ACHN (cell line): ENCODE measurements around the gene WDR37.
"Not testable (repeated sequence)": the region's sequence is repeated elsewhere in the genome, so short reads cannot be mapped to it uniquely, and the experiment has no call there.

Experiments used
- DNase-seq: peaks from one replicate; pipeline ENCODE4 v3.0.0-alpha.2; 2015
- in situ Hi-C: cut with HindIII; loops from 2 replicates; pipeline ENCODE4 v1.10.0; 2017; ENCODE audit warnings: low sequenced_read_pairs, low pct_ligation_motif_present, low pct_unique_long_range_greater_than_20kb

The WDR37 gene

DNA sequence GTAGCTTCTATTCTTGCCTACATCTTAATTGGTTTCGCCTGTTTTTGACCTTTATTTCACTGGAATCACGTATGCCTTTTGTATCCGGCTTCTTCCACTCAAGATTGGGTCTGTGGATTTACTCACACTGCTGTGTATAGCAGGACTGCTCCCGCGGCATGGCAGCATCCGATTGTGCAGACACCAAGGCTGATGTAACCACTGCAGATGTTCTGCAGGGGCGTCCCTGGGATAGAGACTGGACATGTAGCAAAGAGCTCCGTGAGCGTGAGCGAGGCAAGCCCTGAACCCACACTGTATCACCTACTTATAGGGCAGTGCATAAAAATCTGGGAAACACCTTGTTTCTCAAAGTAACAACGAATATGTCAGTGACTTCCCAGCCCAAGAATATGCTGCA, 19.1 kb upstream of the WDR37 start:
- no peak for DNase-seq
- in situ Hi-C loops = no loop called here

DNA sequence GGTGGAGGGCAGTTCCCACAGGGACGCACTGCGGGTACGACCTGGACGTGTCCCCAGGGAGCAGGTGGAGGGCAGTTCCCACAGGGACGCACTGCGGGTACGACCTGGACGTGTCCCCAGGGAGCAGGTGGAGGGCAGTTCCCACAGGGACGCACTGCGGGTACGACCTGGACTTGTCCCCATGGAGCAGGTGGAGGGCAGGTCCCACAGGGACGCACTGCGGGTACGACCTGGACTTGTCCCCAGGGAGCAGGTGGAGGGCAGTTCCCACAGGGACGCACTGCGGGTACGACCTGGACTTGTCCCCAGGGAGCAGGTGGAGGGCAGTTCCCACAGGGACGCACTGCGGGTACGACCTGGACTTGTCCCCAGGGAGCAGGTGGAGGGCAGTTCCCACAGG, 17.4 kb upstream of the WDR37 start:
- DNase-seq, in situ Hi-C loops: not testable (repeated sequence)

DNA sequence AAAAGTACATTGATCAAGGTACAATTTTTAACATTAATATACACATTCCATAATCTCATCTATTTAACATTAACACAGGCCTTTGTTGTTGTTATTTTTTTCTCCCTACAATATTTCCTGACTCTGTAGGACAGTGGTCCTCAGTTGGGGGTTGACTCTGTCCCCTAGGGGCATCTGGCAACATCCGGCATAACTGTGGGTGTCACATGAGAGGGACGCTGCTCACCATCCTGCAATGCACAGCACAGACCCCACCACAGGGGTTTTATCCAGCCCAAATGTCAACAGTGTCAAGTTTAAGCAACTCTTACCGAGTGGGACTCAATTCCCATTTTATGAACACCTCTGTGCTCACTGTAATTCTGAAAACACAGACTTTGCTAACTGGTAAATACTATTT, 16.1 kb upstream of the WDR37 start:
- no peak for DNase-seq
- in situ Hi-C loops = no loop called here

DNA sequence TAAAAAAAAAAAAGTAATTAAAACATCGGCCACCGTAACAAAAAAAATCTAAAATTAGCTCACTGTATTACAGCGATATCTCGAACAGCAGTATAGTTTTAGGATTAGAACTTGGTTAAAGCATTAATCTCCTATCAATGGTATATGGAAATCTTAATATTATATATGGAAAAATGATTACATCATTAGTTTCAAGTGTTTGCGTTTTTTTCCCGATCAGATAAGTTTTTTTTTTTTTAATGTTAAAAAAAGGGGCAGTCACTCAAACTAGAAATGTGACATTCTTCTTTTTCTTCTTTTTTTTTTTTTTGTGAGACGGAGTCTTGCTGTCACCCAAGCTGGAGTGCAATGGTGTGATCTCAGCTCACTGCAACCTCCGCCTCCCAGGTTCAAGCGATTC, 14.7 kb upstream of the WDR37 start:
- no peak for DNase-seq

DNA sequence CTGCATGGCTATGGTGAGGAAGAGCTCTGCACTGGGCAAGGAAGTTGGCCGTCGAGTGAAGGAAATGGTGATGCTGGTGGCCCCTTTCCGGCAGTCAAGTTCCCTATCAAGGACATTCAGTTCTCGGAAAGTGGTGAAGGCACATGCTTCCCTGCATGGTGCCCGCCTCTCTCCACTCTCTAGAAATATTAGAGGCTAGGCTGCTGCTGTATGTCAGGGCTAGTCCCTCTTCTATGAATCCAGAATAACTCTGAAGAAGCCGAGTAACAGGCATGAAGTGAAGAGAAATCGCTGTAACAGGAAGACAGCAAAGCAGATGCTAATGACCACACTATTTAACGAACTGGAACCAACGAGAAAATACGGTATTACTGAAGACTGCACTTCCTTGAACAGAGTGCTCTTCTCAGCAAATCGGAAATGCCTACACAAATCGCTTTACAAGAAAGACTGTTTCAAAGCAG, 12.6 kb upstream of the WDR37 start:
- DNase-seq = no peak
- in situ Hi-C loops = no loop called here

More for the DNA sequence above, 14.7 kb upstream of the WDR37 start:
- in situ Hi-C loops = no loop called here

DNA sequence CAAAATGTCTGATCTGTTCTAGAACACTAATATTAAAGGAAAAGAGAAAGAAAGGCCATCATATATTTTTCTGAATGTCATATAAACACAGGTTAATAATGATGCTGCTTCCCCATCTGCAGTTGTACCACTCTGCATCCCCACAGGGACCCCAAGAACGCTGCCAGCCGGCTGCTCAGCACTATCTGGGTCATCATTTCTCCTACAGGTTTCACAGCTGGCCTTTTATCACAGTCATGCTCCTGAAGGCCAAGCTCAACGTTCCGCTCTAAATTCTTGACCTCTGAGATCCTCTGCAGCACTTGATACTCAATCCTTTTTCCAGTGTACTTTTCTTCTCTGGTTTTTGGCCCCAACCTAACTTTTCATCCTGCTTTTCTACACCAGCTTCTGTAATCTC, 12.0 kb upstream of the WDR37 start:
- no peak for DNase-seq
- in situ Hi-C loops = no loop called here

DNA sequence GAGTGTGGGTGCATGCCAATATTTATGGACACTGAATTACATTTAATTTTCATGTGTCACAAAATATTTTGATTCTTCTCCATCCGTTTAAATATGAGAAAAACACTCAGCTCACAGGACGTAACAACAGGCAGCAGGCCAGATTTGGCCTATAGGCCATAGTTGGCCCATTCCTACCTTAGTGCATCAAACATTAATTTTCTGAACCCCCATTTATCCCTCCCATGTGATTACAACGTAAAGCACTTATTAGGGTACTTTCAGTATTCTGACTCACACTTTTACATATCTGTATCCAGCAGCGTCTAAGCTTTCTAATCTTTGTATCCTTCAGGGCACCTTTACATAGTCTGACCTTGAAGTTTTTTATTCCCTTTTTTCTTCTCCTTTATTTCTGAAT, 11.2 kb upstream of the WDR37 start:
- in situ Hi-C loops = no loop called here
- no peak for DNase-seq

DNA sequence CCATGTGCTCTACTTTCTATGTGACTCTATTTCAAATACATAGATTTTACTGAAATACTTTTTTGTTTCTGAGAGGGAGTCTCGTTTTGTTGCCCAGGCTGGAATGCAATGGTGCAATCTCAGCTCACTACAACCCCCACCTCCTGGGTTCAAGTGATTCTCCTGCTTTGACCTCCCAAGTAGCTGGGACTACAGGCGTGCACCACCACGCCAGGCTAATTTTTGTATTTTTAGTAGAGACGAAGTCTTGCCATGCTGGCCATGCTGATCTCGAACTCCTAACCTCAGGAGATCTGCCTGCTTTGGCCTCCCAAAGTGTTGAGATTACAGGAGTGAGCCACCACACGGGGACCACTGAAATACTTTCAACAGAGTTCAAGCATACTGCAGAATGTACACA, 10.8 kb upstream of the WDR37 start:
- in situ Hi-C loops = no loop called here
- no peak for DNase-seq

DNA sequence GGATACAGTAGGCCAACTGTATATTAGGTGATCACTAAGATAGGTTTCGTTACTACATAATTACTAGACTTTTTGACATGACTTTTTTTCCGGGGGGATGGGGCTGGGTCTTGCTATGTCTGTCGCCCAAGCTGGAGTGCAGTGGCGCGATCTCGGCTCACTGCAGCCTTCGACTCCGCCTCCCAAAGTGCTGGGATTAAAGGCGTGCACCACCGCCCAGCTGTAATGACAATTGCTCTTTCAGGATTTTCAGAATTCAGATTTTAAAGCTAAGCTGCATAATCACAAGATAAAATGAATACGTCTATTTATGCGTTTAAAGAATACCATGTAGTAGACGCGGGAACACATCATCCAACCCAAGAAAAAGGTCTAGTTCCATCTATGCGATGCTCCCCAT, 8.2 kb upstream of the WDR37 start:
- in situ Hi-C loops = no loop called here
- DNase-seq = no peak

DNA sequence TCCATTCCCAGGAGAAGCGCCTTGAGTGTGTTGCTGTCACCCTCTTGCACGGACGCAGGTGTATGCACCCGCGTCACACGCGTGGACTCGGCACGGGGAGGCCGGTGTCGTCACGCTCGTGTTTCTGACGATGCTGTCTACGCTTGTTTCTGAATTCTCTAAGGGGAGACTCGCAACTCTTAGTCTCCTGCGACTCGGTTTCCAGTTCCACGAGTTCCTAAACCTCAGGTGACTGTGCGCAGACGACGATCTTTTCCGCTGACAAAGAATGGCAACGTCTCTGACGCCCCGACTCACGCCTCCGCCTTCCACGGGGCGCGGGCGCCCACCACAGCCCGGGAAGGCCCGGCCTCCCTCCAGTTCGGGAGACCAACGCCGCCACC, 7.8 kb upstream of the WDR37 start:
- in situ Hi-C loops = no loop called here
- peak; percentile 22 for DNase-seq

DNA sequence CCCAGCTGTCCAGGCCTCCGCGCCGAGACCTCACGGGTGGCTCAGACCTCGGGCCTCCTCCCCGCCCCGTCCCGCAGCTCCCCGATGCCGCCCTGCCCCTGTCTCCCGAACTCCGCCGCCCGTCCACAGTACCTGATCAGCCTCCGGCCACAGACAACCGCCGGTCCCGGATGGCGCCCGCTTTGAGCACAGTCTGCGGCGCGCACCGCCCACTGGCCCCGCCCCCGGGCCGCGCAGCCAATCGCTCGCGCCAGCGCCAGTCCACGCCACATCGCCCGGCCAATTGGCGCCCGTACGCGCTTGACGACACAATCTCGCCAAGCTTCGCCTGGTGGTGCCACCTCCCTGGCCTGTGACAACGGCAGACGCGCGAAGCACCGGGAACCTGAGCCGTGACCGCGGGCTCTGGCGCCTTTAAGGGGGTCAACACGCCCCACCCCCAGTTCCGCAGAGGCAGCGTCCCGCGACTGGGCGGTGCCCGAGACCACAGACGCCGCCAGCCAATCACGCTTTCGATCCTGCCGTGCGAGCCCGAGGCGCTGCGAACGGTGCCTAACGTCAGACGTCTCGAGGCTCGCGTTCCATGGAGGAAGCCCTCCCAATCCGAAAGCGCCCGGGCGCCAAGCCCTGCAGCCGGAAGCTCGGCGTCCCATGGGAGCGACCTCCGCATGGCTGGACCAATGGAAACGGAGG, 7.3 kb upstream of the WDR37 start, which contains the start of gene IDI1:
Gene IDI1, minus strand, starts transcription at position 388 of the 693 bp plus-strand sequence. Its CDS starts 116 bp downstream, at position 272.
- in situ Hi-C loops = no loop called here
- peak; percentile 96 for DNase-seq

DNA sequence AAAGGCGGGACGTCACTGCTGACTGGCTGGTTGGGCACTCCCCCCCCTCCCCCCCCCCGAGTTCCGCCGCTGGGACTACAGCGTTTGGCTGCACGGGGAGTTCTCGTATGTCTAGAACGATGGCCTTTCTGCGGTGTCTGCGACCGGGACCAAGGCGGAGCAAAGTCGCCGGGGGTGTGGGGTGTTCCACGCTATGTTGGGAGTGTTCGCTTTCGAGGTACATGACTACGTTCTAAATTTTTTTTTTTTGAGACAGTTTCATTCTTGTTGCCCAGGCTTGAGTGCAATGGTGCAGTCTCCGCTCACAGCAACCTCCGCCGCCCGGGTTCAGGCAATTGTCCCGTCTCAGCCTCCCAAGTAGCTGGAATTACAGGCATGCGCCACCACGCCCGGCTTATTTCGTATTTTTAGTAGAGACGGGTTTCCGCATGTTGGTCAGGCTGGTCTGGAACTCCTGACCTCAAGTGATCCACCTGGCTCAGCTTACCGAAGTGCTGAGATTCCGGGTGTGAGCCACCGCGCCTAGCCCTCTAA, 6.7 kb upstream of the WDR37 start:
- DNase-seq = peak; percentile 48
- in situ Hi-C loops = no loop called here

DNA sequence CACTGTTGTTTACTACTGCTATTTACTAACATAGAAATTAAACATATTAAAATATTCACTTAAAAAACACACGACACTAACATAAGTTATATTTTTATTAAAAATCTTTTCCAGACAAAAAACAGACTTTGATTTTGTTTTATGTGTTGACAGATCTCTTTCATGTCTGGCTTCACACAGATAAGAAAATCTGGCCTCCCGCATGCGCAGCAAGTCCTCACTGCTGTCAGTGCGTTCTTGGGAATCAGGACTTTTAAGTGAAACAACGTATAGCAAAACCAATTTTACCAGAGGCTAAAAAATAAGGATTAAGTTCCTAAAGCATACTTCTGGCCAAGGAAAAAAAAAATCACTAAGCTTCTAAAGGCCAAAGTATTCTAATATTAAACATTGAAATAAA, 6.0 kb upstream of the WDR37 start:
- no peak for DNase-seq
- in situ Hi-C loops = no loop called here

DNA sequence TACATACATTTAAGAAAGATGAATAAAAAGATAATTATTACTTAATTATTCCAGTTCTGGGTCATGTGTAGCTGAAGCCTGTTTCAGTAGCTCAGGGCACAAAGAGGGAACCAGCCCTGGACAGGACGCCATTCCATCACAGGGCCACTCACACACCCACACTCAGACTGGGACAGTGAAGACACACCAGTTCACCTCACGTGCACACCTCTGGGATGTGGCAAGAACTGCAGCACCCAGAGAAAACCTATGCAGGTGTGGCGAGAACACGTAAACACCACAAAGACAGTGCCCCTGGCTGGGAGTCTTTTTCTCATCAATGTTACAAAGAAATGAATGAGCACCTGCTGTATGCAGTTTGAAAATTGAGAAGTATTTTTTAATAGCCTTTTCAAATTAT, 5.6 kb upstream of the WDR37 start:
- no peak for DNase-seq
- in situ Hi-C loops = no loop called here

DNA sequence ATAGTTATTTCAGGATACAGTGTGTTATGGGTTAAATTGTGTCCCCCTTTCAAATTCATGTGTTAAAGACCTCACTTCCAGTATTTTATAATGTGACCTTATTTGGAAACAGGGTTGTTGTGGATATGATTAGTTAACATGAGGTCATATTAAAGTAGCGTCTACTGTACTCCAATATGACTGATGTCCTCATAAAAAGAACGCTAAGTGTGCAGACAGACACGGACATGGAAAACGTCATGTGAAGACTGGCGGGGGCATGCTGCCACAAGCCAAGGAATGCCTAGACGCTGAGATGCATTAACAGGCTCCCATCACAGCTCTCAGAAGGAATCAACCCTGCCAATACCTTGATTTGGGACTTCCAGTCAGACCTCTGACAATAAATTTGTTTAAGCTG, 1.5 kb upstream of the WDR37 start:
- in situ Hi-C loops = no loop called here

DNA sequence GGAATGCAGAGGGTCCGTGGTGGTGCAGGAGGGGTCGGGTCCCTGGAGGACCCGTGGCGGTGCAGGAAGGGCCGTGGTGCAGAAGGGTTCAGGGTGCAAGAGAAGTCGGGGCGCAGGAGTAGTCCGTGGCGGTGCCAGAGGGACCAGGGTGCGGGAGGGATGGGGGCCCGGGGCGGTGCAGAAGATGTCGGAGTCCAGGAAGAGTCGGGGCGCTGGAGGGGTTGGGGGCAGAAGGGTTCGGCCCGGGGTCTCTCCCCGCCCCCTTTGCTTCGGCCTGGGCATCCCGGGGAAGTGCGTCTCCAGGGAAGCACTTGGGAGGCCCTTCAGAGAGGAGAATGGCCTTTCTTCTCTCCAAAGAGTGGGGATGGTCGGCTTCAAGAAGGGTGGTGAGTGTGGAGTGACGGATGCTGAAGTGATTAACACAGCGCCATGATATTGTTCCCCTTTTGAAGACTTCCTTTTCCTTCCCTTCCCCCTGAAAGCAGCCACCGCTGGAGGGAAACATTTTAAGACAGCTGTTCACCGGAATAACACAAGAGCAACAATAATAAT, 997 bp downstream of the WDR37 start:
- DNase-seq = no peak
- in situ Hi-C loops = no loop called here

More for the DNA sequence above, 1.5 kb upstream of the WDR37 start:
- no peak for DNase-seq

DNA sequence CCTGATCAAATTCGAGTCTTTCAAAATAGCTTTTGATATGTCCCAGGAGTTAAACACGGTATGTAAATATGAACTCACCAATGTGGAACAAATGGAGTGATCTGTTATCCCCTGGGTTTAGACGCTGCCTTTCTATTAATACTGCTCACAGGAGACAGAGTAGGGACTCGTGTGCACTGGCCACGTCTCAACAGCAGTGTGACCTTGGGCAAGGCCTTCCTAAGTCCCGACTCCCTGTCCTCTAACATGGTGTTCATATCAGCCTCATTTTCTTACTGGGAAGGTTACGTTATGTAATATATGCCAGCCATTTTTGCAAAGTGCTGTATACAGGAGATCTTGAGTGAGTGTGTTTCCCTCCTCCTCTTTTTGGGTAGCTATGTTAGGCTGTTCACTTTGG, 1.8 kb downstream of the WDR37 start:
- no peak for DNase-seq
- in situ Hi-C loops = no loop called here

DNA sequence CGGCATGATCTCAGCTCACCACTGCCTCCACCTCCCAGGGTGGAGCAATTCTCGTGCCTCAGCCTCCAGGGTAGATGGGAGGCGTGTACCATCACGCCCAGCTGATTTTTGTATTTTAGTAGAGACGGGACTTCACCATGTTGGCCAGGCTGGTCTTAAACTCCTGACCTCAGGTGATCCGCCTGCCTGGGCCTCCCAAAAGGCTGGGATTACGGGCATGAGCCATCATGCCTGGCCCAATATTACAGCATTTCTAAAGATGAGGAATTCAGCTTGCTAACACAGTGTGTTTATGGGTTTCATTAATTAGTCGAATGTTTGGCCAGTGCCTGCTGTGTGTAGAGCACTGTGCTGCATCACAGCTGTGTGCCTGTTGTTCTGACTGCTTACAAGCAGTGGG, 3.7 kb downstream of the WDR37 start:
- in situ Hi-C loops = no loop called here
- DNase-seq = no peak

DNA sequence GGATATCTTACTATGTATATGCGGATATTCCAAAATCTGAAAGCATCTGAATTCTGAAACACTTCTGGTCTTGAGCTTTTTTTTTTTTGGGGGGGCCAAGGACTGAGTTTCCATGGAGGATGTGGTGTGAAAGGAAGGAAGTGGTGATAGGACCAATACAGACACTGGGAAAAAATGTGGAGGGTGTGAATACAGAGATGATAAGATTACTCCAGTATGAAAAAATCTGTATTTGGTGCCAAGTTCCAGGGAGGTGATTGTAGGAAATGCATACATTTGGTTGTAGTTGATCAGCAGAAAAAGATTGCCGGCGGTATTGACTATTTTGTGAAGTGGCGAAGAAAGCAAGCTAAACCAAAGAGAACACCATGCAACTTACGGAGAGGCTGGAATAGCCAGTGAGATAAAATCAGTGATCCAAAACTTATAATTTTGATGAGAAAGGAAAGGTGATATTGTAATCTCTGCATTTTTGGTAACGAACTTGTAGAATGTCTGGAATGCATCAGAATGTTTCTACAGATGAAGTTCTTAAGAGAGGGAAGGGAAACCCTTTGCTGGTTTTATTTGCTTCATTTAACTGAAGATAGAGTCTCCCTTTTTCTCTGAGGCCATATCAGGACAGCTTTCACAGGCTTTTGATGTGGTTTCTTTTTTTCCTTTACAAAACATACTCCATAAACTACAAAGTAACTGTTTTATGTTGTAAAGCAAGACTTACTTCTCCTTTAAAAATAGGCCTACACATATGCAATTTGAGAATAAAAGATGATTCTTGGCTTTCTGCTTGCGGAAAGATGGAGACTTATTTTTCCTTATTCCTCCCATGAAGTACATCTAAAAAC, 6.0 kb downstream of the WDR37 start:
- in situ Hi-C loops = no loop called here
- DNase-seq = no peak
